ENCODE data around the gene SRP9. TPM values are rescaled to one million over a fixed set of nuclear protein-coding genes. Genes with fewer than 3 reads are reported as not detected.
A peak's percentile ranks its signal among the peaks of the same experiment; 100 is the strongest.

Gene SRP9
- total and polyA plus RNA-seq, 4 donors, result 156 to 244 (median 182) TPM

DNA sequence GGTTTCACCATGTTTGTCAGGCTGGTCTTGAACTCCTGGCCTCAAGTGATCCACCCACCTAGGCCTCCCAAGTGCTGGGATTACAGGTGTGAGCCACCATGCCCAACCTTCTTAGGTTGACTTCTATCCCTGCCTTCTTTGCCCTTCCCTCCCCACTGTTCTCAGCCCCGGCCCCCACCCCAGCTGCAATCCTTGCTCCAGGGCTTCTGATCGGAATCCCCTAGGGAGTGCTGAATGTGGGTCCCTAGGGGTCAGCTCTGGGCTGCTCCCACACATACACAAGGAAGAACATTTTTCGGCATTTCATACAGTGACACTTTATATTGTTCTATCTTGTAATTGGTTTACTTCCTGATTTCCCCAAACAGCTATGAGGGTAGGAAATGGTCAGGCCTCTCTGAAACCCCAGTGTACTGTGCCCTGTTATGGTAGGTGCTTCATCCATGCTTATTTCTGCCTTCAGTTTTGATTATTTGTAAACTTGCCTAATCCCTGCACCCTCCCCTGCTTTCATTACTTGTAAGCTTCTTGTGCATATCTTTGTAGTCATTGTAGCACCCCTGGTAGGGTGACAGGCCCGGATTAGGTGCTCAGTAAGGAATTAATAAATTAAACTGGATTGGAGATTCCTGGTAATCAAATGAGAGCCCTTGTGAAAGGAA is 5.8 kb upstream of the SRP9 start:
- H3K27ac ChIP-seq (ENCODE audit: low read depth in 1 of 2, low read length in 1 of 2), result peak overlapping the region; percentile 55 to 71
- H3K9ac ChIP-seq (ENCODE audit: insufficient read depth in 1 of 2, low read length in 2 of 2), result peak overlapping the region in 1 of 2 donors; percentile 59
- no peaks in the 10 kb centered on the region for H3K36me3 ChIP-seq (ENCODE audit: control insufficient read depth in 4 of 4, insufficient read depth in 4 of 4, low read length in 4 of 4)
- H3K4me1 ChIP-seq (ENCODE audit: control insufficient read depth in 5 of 5, insufficient read depth in 5 of 5, low read length in 5 of 5), result peaks cover 5 to 89% (median 44%) of the 10 kb centered on the region in 5 donors
- no peak overlapping the region for H3K4me3 ChIP-seq
- TF ChIP-seq, protein P1, sequence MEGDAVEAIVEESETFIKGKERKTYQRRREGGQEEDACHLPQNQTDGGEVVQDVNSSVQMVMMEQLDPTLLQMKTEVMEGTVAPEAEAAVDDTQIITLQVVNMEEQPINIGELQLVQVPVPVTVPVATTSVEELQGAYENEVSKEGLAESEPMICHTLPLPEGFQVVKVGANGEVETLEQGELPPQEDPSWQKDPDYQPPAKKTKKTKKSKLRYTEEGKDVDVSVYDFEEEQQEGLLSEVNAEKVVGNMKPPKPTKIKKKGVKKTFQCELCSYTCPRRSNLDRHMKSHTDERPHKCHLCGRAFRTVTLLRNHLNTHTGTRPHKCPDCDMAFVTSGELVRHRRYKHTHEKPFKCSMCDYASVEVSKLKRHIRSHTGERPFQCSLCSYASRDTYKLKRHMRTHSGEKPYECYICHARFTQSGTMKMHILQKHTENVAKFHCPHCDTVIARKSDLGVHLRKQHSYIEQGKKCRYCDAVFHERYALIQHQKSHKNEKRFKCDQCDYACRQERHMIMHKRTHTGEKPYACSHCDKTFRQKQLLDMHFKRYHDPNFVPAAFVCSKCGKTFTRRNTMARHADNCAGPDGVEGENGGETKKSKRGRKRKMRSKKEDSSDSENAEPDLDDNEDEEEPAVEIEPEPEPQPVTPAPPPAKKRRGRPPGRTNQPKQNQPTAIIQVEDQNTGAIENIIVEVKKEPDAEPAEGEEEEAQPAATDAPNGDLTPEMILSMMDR (IDR thresholded peaks at IDR 0.05; ENCODE audit: control extremely low read depth, extremely low read depth), result no peak
- DNase-seq (no peak), ATAC-seq (ENCODE audit: insufficient read depth, low FRiP score) (no peak)
- H3K9me3 ChIP-seq (ENCODE audit: control insufficient read depth in 4 of 4, insufficient read depth in 3 of 4, low read length in 3 of 4), result no peaks in the 10 kb centered on the region
- H3K27me3 ChIP-seq (ENCODE audit: control insufficient read depth in 3 of 3, insufficient read depth in 3 of 3, low read length in 2 of 3), result no peaks in the 10 kb centered on the region
- WGBS, 2 donors, result 56 to 68% methylated on average over 4 of the region's 4 CpGs

DNA sequence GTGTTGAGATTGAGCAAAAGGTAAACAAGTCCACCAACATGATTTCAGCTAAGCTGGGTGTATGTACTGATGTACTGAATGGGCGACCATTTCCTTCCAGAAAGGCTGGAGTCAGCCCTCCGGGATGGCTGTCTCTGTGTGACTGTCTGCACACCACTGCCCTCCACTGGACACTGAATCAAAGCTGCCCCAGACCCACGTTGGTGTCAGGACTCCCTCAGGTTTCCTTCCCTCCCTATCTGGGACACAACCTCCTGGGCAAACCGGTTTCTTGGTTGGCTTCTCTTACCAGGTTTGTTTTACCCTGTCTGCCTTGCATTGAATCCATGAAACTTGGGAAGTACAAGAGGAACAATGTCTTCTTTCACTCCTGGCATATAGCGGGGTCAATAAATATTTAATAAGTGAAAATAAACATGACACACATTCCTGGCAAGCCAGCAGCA is 5.3 kb upstream of the SRP9 start:
- Histone ChIP-seq H3K4me3 (no peak overlapping the region), H3K9me3 (ENCODE audit: control insufficient read depth in 4 of 4, insufficient read depth in 3 of 4, low read length in 3 of 4) (no peaks in the 10 kb centered on the region), H3K4me1 (ENCODE audit: control insufficient read depth in 5 of 5, insufficient read depth in 5 of 5, low read length in 5 of 5) (peaks cover 5 to 89% (median 39%) of the 10 kb centered on the region in 5 donors), H3K9ac (ENCODE audit: insufficient read depth in 1 of 2, low read length in 2 of 2) (peak overlapping the region in 1 of 2 donors; percentile 59), H3K27me3 (ENCODE audit: control insufficient read depth in 3 of 3, insufficient read depth in 3 of 3, low read length in 2 of 3) (no peaks in the 10 kb centered on the region), H3K36me3 (ENCODE audit: control insufficient read depth in 4 of 4, insufficient read depth in 4 of 4, low read length in 4 of 4) (no peaks in the 10 kb centered on the region), H3K27ac (ENCODE audit: low read depth in 1 of 2, low read length in 1 of 2) (peak overlapping the region in 1 of 2 donors; percentile 71)
- ATAC-seq (ENCODE audit: insufficient read depth, low FRiP score) (peak; percentile 91), DNase-seq (peak; percentile 92 to 96 (median 95))
- WGBS, 2 donors, result 10 to 26% methylated on average over 5 of the region's 5 CpGs
- TF ChIP-seq, protein P1 (IDR thresholded peaks at IDR 0.05; ENCODE audit: control extremely low read depth, extremely low read depth), result peak; percentile 69

GRCh38 chr1:225772848-225773247 is 4.8 kb upstream of the SRP9 start:
- Histone ChIP-seq H3K9me3 (ENCODE audit: control insufficient read depth in 4 of 4, insufficient read depth in 3 of 4, low read length in 3 of 4) (no peaks in the 10 kb centered on the region), H3K36me3 (ENCODE audit: control insufficient read depth in 4 of 4, insufficient read depth in 4 of 4, low read length in 4 of 4) (peaks cover 0 to 2% (median 0%) of the 10 kb centered on the region in 4 donors), H3K27ac (ENCODE audit: low read depth in 1 of 2, low read length in 1 of 2) (no peak overlapping the region), H3K4me3 (no peak overlapping the region), H3K9ac (ENCODE audit: insufficient read depth in 1 of 2, low read length in 2 of 2) (peak overlapping the region in 1 of 2 donors; percentile 59), H3K27me3 (ENCODE audit: control insufficient read depth in 3 of 3, insufficient read depth in 3 of 3, low read length in 2 of 3) (no peaks in the 10 kb centered on the region), H3K4me1 (ENCODE audit: control insufficient read depth in 5 of 5, insufficient read depth in 5 of 5, low read length in 5 of 5) (peaks cover 5 to 84% (median 37%) of the 10 kb centered on the region in 5 donors)
- TF ChIP-seq, protein P1 (IDR thresholded peaks at IDR 0.05; ENCODE audit: control extremely low read depth, extremely low read depth), result no peak
- DNase-seq (peak in 2 of 3 donors; percentile 32 to 50), ATAC-seq (ENCODE audit: insufficient read depth, low FRiP score) (no peak)
- WGBS, 2 donors, result 45 to 81% methylated on average over 4 of the region's 4 CpGs

Measured in lung (tissue), 12 donors.